Mucosa of rectum (tissue), 2 donors: Measurements from ENCODE around the gene ETV5.

ENCODE experiments used
- H3K27ac ChIP-seq, 2 donors: one replicate each; pipeline ENCODE4 v1.7.0; 2013; ENCODE audit warnings: inconsistent platforms in 2 of 2, low read depth in 2 of 2, low read length in 2 of 2
- H3K27me3 ChIP-seq, 2 donors: one replicate each; pipeline ENCODE4 v1.7.0; 2013; ENCODE audit warnings: low read length in 2 of 2; ENCODE audit not compliant: control insufficient read depth in 2 of 2, insufficient read depth in 2 of 2
- H3K36me3 ChIP-seq, 2 donors: one replicate each; pipeline ENCODE4 v1.7.0; 2013; ENCODE audit warnings: low read length in 2 of 2; ENCODE audit not compliant: control insufficient read depth in 2 of 2, insufficient read depth in 2 of 2
- H3K4me1 ChIP-seq, 2 donors: one replicate each; pipeline ENCODE4 v1.7.0; 2013; ENCODE audit warnings: low read length in 2 of 2, mild to moderate bottlenecking in 1 of 2; ENCODE audit not compliant: control insufficient read depth in 2 of 2, insufficient read depth in 2 of 2
- H3K4me3 ChIP-seq, 2 donors: one replicate each; pipeline ENCODE4 v1.7.0; 2013; ENCODE audit warnings: low read length in 2 of 2
- H3K9ac ChIP-seq, 2 donors: one replicate each; pipeline ENCODE4 v1.7.0; 2013; ENCODE audit warnings: low read length in 2 of 2, low read depth in 1 of 2, mild to moderate bottlenecking in 1 of 2
- H3K9me3 ChIP-seq, 2 donors: one replicate each; pipeline ENCODE4 v1.7.0; 2013; ENCODE audit warnings: low read length in 2 of 2; ENCODE audit not compliant: control insufficient read depth in 2 of 2
- donor health status: healthy.
- donor health status: Normal muscosa, but diverticular disease.

The ETV5 gene

GRCh38 chr3:186012137-186012536 is 96.8 kb downstream of the ETV5 start:
- H3K4me1 ChIP-seq = no peaks in the 10 kb centered on the region
- H3K9ac ChIP-seq = no peak overlapping the region
- H3K9me3 ChIP-seq = peaks cover 0 to 3% of the 10 kb centered on the region in 2 donors
- H3K36me3 ChIP-seq = no peaks in the 10 kb centered on the region
- H3K27ac ChIP-seq = no peak overlapping the region
- no peak overlapping the region for H3K4me3 ChIP-seq
- peaks cover 0 to 3% of the 10 kb centered on the region in 2 donors for H3K27me3 ChIP-seq

- Histone ChIP-seq H3K9ac (no peak overlapping the region), H3K27me3 (peaks cover 0 to 3% of the 10 kb centered on the region in 2 donors), H3K9me3 (no peaks in the 10 kb centered on the region), H3K36me3 (no peaks in the 10 kb centered on the region), H3K4me1 (no peaks in the 10 kb centered on the region), H3K27ac (no peak overlapping the region), H3K4me3 (no peak overlapping the region)
These were observed 104.2 kb downstream of the ETV5 start for GRCh38 chr3:186004671-186005070.

- Histone ChIP-seq H3K27me3 (peaks cover 0 to 3% of the 10 kb centered on the region in 2 donors), H3K4me3 (no peak overlapping the region), H3K9me3 (no peaks in the 10 kb centered on the region), H3K4me1 (no peaks in the 10 kb centered on the region), H3K27ac (no peak overlapping the region), H3K36me3 (no peaks in the 10 kb centered on the region), H3K9ac (no peak overlapping the region)
These were observed 104.7 kb downstream of the ETV5 start for GRCh38 chr3:186004209-186004608.

GRCh38 chr3:186003610-186004009 is 105.3 kb downstream of the ETV5 start:
- no peaks in the 10 kb centered on the region for H3K36me3 ChIP-seq
- H3K27me3 ChIP-seq = peaks cover 0 to 1% of the 10 kb centered on the region in 2 donors
- no peak overlapping the region for H3K27ac ChIP-seq
- H3K9me3 ChIP-seq = no peaks in the 10 kb centered on the region
- H3K4me3 ChIP-seq = no peak overlapping the region
- H3K9ac ChIP-seq = no peak overlapping the region
- H3K4me1 ChIP-seq = no peaks in the 10 kb centered on the region

DNA sequence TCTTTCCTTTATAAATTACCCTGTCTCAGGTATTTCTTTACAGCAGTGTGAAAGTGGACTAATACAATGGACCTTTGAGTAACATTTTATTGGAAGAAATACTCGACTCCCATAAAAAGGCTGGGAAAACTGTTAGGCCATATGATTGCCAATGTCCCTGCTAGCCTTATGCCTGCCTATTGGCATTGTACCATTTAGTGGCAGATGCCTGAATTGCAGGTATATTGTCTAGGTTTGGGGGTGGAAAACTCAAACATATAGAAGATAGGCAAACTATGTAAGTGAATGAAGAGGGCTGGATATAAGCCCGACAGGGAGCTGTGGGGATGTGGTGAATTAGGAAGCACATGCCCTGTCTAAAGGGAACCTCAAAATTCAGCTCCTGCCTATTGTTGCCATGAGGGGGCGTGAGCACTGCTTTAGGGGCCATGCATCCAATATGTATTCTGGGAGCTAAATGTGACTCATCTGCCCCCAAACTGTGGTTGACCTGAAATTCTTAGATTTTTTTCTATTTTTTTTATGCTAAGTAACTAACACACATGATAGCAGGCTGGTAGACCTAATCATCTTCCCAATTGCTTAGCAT is 105.9 kb downstream of the ETV5 start:
- no peaks in the 10 kb centered on the region for H3K9me3 ChIP-seq
- H3K27ac ChIP-seq = no peak overlapping the region
- no peaks in the 10 kb centered on the region for H3K27me3 ChIP-seq
- no peaks in the 10 kb centered on the region for H3K4me1 ChIP-seq
- no peaks in the 10 kb centered on the region for H3K36me3 ChIP-seq
- H3K4me3 ChIP-seq = no peak overlapping the region
- H3K9ac ChIP-seq = no peak overlapping the region

GRCh38 chr3:186001842-186002241 is 107.0 kb downstream of the ETV5 start:
- Histone ChIP-seq H3K9ac (no peak overlapping the region), H3K4me3 (no peak overlapping the region), H3K27ac (no peak overlapping the region), H3K4me1 (no peaks in the 10 kb centered on the region), H3K36me3 (no peaks in the 10 kb centered on the region), H3K9me3 (no peaks in the 10 kb centered on the region), H3K27me3 (no peaks in the 10 kb centered on the region)

GRCh38 chr3:185999221-185999620 is 109.7 kb downstream of the ETV5 start:
- Histone ChIP-seq H3K9ac (no peak overlapping the region), H3K9me3 (no peaks in the 10 kb centered on the region), H3K36me3 (no peaks in the 10 kb centered on the region), H3K27me3 (no peaks in the 10 kb centered on the region), H3K27ac (no peak overlapping the region), H3K4me3 (no peak overlapping the region), H3K4me1 (no peaks in the 10 kb centered on the region)

DNA sequence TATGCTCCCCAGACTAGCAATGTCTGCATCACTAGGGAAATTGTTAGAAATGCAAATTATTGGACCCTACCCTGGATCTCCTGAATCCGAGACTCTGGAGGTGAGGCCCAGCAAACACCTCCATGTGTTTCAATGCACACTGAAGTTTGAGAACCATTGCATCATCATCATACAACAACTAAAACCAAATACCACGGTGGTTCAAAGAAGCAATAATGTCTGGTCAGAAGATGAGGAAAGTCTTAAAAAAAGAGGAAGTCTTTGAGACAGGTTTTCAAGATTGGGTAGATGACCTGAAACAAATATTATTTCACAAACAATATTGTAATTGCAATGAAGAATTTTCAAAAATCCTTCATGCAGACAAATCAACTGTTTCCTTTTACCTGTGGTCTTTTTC is 110.8 kb downstream of the ETV5 start:
- Histone ChIP-seq H3K4me3 (no peak overlapping the region), H3K27me3 (no peaks in the 10 kb centered on the region), H3K9me3 (no peaks in the 10 kb centered on the region), H3K9ac (no peak overlapping the region), H3K36me3 (no peaks in the 10 kb centered on the region), H3K4me1 (no peaks in the 10 kb centered on the region), H3K27ac (no peak overlapping the region)

GRCh38 chr3:185997130-185997529 is 111.8 kb downstream of the ETV5 start:
- no peaks in the 10 kb centered on the region for H3K4me1 ChIP-seq
- no peak overlapping the region for H3K27ac ChIP-seq
- no peaks in the 10 kb centered on the region for H3K9me3 ChIP-seq
- no peaks in the 10 kb centered on the region for H3K27me3 ChIP-seq
- no peak overlapping the region for H3K4me3 ChIP-seq
- no peak overlapping the region for H3K9ac ChIP-seq
- H3K36me3 ChIP-seq = no peaks in the 10 kb centered on the region
